WTC11 (cell line): ENCODE measurements around the gene AOX1.

Experiments
- CREM ChIP-seq: sonication (generic); formaldehyde crosslinking; IDR thresholded peaks from 2 replicates; pipeline ENCODE4 v1.8.1; 2022; ENCODE audit warnings: mild to moderate bottlenecking, missing genetic modification reagents, moderate library complexity
- SP1 ChIP-seq: sonication (generic); formaldehyde crosslinking; conservative IDR thresholded peaks from 2 replicates; pipeline ENCODE4 v1.8.1; 2022; ENCODE audit warnings: missing genetic modification reagents
- TF ChIP-seq, protein P1 (sequence below): fragments of 200-600 bp; IDR thresholded peaks from 2 replicates; pipeline ENCODE4 v1.8.0; 2022; ENCODE audit warnings: antibody characterized with exemption
- TF ChIP-seq, protein P2 (sequence below): sonication (generic); formaldehyde crosslinking; IDR thresholded peaks from 2 replicates; pipeline ENCODE4 v1.8.1; 2022; ENCODE audit warnings: low read depth, missing genetic modification reagents, borderline replicate concordance
- TF ChIP-seq, protein P3 (sequence below): sonication (generic); formaldehyde crosslinking; IDR thresholded peaks from 2 replicates; pipeline ENCODE4 v1.8.0; 2022; ENCODE audit warnings: missing genetic modification reagents
- TF ChIP-seq, protein P4 (sequence below): sonication (generic); formaldehyde crosslinking; IDR thresholded peaks from 2 replicates; pipeline ENCODE4 v1.8.0; 2023; ENCODE audit warnings: missing genetic modification reagents
- TF ChIP-seq, protein P5 (sequence below): sonication (generic); formaldehyde crosslinking; IDR thresholded peaks from 2 replicates; pipeline ENCODE4 v1.8.0; 2022; ENCODE audit warnings: mild to moderate bottlenecking, missing genetic modification reagents

DNA sequence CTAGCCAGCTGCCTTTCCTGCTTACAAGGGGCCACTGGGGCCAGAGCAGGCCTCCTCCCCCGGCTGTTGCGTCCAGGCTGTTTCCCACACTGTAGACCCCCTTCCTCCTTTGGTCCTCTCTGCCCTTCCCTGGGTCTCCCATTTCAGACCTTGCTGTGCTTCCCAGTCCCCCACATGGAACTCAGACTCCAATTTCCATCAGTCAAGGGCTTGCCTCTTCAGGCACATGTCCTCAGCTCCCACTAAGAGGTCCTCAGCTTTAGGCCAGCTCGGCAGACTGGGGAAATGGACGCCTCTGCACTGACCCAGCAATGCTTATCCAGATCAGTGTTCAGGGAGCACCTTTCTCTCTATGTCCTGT lies 127.9 kb downstream of the AOX1 start:
- TF ChIP-seq, protein P1, sequence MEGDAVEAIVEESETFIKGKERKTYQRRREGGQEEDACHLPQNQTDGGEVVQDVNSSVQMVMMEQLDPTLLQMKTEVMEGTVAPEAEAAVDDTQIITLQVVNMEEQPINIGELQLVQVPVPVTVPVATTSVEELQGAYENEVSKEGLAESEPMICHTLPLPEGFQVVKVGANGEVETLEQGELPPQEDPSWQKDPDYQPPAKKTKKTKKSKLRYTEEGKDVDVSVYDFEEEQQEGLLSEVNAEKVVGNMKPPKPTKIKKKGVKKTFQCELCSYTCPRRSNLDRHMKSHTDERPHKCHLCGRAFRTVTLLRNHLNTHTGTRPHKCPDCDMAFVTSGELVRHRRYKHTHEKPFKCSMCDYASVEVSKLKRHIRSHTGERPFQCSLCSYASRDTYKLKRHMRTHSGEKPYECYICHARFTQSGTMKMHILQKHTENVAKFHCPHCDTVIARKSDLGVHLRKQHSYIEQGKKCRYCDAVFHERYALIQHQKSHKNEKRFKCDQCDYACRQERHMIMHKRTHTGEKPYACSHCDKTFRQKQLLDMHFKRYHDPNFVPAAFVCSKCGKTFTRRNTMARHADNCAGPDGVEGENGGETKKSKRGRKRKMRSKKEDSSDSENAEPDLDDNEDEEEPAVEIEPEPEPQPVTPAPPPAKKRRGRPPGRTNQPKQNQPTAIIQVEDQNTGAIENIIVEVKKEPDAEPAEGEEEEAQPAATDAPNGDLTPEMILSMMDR = no peak
- TF ChIP-seq, protein P2, sequence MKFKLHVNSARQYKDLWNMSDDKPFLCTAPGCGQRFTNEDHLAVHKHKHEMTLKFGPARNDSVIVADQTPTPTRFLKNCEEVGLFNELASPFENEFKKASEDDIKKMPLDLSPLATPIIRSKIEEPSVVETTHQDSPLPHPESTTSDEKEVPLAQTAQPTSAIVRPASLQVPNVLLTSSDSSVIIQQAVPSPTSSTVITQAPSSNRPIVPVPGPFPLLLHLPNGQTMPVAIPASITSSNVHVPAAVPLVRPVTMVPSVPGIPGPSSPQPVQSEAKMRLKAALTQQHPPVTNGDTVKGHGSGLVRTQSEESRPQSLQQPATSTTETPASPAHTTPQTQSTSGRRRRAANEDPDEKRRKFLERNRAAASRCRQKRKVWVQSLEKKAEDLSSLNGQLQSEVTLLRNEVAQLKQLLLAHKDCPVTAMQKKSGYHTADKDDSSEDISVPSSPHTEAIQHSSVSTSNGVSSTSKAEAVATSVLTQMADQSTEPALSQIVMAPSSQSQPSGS (CRISPR knock-in tag) = no peak
- no peak for TF ChIP-seq CREM (CRISPR knock-in tag)
- TF ChIP-seq, protein P3, sequence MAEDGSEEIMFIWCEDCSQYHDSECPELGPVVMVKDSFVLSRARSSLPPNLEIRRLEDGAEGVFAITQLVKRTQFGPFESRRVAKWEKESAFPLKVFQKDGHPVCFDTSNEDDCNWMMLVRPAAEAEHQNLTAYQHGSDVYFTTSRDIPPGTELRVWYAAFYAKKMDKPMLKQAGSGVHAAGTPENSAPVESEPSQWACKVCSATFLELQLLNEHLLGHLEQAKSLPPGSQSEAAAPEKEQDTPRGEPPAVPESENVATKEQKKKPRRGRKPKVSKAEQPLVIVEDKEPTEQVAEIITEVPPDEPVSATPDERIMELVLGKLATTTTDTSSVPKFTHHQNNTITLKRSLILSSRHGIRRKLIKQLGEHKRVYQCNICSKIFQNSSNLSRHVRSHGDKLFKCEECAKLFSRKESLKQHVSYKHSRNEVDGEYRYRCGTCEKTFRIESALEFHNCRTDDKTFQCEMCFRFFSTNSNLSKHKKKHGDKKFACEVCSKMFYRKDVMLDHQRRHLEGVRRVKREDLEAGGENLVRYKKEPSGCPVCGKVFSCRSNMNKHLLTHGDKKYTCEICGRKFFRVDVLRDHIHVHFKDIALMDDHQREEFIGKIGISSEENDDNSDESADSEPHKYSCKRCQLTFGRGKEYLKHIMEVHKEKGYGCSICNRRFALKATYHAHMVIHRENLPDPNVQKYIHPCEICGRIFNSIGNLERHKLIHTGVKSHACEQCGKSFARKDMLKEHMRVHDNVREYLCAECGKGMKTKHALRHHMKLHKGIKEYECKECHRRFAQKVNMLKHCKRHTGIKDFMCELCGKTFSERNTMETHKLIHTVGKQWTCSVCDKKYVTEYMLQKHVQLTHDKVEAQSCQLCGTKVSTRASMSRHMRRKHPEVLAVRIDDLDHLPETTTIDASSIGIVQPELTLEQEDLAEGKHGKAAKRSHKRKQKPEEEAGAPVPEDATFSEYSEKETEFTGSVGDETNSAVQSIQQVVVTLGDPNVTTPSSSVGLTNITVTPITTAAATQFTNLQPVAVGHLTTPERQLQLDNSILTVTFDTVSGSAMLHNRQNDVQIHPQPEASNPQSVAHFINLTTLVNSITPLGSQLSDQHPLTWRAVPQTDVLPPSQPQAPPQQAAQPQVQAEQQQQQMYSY (CRISPR knock-in tag) = no peak
- TF ChIP-seq, protein P4, sequence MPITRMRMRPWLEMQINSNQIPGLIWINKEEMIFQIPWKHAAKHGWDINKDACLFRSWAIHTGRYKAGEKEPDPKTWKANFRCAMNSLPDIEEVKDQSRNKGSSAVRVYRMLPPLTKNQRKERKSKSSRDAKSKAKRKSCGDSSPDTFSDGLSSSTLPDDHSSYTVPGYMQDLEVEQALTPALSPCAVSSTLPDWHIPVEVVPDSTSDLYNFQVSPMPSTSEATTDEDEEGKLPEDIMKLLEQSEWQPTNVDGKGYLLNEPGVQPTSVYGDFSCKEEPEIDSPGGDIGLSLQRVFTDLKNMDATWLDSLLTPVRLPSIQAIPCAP = no peak
- TF ChIP-seq, protein P5, sequence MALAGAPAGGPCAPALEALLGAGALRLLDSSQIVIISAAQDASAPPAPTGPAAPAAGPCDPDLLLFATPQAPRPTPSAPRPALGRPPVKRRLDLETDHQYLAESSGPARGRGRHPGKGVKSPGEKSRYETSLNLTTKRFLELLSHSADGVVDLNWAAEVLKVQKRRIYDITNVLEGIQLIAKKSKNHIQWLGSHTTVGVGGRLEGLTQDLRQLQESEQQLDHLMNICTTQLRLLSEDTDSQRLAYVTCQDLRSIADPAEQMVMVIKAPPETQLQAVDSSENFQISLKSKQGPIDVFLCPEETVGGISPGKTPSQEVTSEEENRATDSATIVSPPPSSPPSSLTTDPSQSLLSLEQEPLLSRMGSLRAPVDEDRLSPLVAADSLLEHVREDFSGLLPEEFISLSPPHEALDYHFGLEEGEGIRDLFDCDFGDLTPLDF (CRISPR knock-in tag) = no peak
- no peak for TF ChIP-seq SP1 (CRISPR knock-in tag)
